Measurements from ENCODE around the gene CPSF6. TPM values are rescaled to one million over a fixed set of nuclear protein-coding genes. Genes with fewer than 3 reads are reported as not detected.

CPSF6 gene
- total RNA-seq, 5 donors from 2014 or later (not counting 1 experiment from before 2014, with no cell fraction given), result 84.3 to 111 (median 86.7) TPM

Other genes with a start within 250 kb of the CPSF6 start
- gene LYZ, start 108.8 kb downstream of the CPSF6 start, total RNA-seq, result 10 to 100 TPM in 1 of 5 donors, 1 to 10 TPM in 4; 3.4 to 17.4 (median 5.0) TPM
- gene YEATS4, start 120.2 kb downstream of the CPSF6 start, total RNA-seq, result 10 to 100 TPM; 16.3 to 29.6 (median 21.5) TPM
- gene FRS2, start 230.8 kb downstream of the CPSF6 start, total RNA-seq, result 10 to 100 TPM; 22.0 to 30.2 (median 26.2) TPM

Data from T-cell (primary cell).